H1 (cell line): Measurements from ENCODE around the gene TP53RK. TPM values are rescaled to one million over a fixed set of nuclear protein-coding genes. Genes with fewer than 3 reads are reported as not detected.

Experiments
- CHD7 ChIP-seq: fragments of 300-600 bp; sonication (generic); IDR thresholded peaks from 2 replicates; pipeline ENCODE4 v1.7.1; 2012; ENCODE audit warnings: low read length, moderate library complexity, mild to moderate bottlenecking, inconsistent platforms; ENCODE audit not compliant: insufficient replicate concordance
- SP4 ChIP-seq: IDR thresholded peaks from 2 replicates; pipeline ENCODE4 v1.6.1; 2012; ENCODE audit warnings: low read length, inconsistent platforms
- TEAD4 ChIP-seq: IDR thresholded peaks from 2 replicates; pipeline ENCODE4 v1.6.1; 2012; ENCODE audit warnings: low read depth, low read length, inconsistent platforms, mixed read lengths
- polyA plus RNA-seq, 7 experiments: library from polyadenylated mRNA; depleted of rRNA in 3 of 7; stranded (reverse) in 5 of 7; unstranded in 2 of 7; fragments of >200 nt in 5 of 7; fragments of 200-250 nt in 2 of 7; gene quantifications; 1 replicate in 5 of 7; 2 replicates in 1 of 7; 4 replicates in 1 of 7; pipeline versions ENCODE4 v1.2.1 to v1.2.3, GENCODE V29; 2011 to 2013; ENCODE audit warnings: missing spikeins in 2 of 7, mixed read lengths in 2 of 7
- total RNA-seq: library from RNA; stranded (reverse); fragmentation: NEBNext Ultra II Directional; extraction: Animal tissue kit (Norgen Biotek cat#: 25700); gene quantifications from 2 replicates; pipeline ENCODE4 v1.2.1, GENCODE V29; 2021

TP53RK gene
- total and polyA plus RNA-seq, 2 of the 8 experiments (the other 6 are each of a cell fraction or from before 2014, with no cell fraction given): 8.5 to 16.3 TPM

- TF ChIP-seq SP4 (no peak), TEAD4 (no peak), CHD7 (no peak)
- TF ChIP-seq, all 59 proteins: peak for 2
Observed at GRCh38 chr20:46650575-46651090, 38.6 kb downstream of the TP53RK start (continued).
